Breast epithelium (tissue), 4 donors: ENCODE data around the gene NEURL1B. TPM values are rescaled to one million over a fixed set of nuclear protein-coding genes. Genes with fewer than 3 reads are reported as not detected.

Source experiments
- DNase-seq, 2 donors: peaks; one replicate each; pipeline ENCODE4 v3.0.0-alpha.2; 2019; ENCODE audit warnings: low spot score in 2 of 2
- H3K27ac ChIP-seq, 2 donors: fragments of 200-600 bp; sonication (generic) in 1 of 2; one replicate each; pipeline ENCODE4 v1.5.1; 2016 to 2019; ENCODE audit warnings: mild to moderate bottlenecking in 1 of 2
- H3K27me3 ChIP-seq, 2 donors: fragments of 200-600 bp; sonication (generic) in 1 of 2; one replicate each; pipeline versions ENCODE4 v1.5.1 to v1.6.0; 2017 to 2019; ENCODE audit warnings: control low read depth in 1 of 2, mild to moderate bottlenecking in 1 of 2
- H3K36me3 ChIP-seq: fragments of 200-600 bp; one replicate; pipeline ENCODE4 v1.5.1; 2019
- H3K4me1 ChIP-seq, 2 donors: fragments of 200-600 bp; sonication (generic); one replicate each; pipeline ENCODE4 v1.5.1; 2016 to 2019; ENCODE audit warnings: control low read depth in 1 of 2
- H3K4me3 ChIP-seq, 3 donors: fragments of 200-600 bp; sonication (generic); 1 replicate in 2 of 3; 2 replicates in 1 of 3; pipeline ENCODE4 v1.5.1; 2016 to 2019; ENCODE audit warnings: mild to moderate bottlenecking in 3 of 3, moderate library complexity in 2 of 3
- H3K9me3 ChIP-seq, 2 donors: fragments of 200-600 bp; sonication (generic) in 1 of 2; one replicate each; pipeline ENCODE4 v1.5.1; 2016 to 2019; ENCODE audit warnings: control low read depth in 1 of 2
- POLR2A ChIP-seq: fragments of 450-650 bp; IDR thresholded peaks from one replicate; pipeline ENCODE4 v1.6.1; 2016; ENCODE audit warnings: antibody characterized with exemption, mild to moderate bottlenecking, moderate library complexity
- POLR2AphosphoS5 ChIP-seq, 3 donors: sonication (generic); formaldehyde crosslinking; IDR thresholded peaks; one replicate each; pipeline ENCODE4 v1.6.1; 2017; ENCODE audit warnings: antibody characterized with exemption in 3 of 3
- intact Hi-C: fragments of 100-400 bp; cut with DNase I; formaldehyde crosslinking; loops from one replicate; pipeline ENCODE4 v1.15.1; 2023; ENCODE audit warnings: low total_unique reads
- total RNA-seq, 3 donors: library from RNA; depleted of rRNA; stranded (reverse); fragments of >200 nt; gene quantifications; one replicate each; pipeline ENCODE4 v1.1.0, GENCODE V29; 2016
- TF ChIP-seq, protein P1 (sequence below), 3 donors: fragments of 450-650 bp; IDR thresholded peaks; one replicate each; pipeline ENCODE4 v1.5.1; 2016 to 2017; ENCODE audit warnings: antibody characterized with exemption in 3 of 3, mild to moderate bottlenecking in 3 of 3, moderate library complexity in 3 of 3

NEURL1B gene
- total RNA-seq, 3 donors from 2014 or later = 6.3 to 17.0 (median 9.9) TPM

DNA sequence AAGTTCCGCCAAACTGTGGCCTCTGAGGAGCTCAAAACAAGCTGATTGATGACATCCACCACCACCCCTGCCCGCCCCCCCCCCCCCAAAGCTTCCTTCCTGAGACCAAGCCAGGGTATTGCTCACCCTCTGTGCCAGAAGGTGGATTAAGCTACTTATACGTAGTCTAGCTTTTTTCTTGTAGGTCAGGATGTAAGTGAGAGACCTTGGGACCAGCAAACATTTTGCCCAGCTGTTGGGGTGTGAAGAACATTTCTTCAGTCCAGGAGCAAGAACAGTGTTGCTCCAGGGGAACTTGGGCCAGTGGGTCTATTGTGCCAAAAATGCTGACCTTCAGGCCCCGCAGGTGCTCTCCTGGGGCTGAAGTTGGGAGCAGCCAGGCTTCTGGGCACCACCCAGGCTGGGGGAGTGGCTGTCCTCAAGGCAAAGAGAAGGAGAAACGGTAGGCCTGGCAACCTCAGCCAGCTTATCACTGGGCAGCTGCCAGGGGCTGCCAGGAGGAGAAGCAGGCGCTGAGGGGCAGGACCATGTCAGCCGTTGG is 18.0 kb downstream of the NEURL1B start:
- Histone ChIP-seq H3K36me3 (no peaks in the 10 kb centered on the region), H3K27me3 (no peaks in the 10 kb centered on the region), H3K4me3 (no peak overlapping the region), H3K27ac (peak overlapping the region; percentile 65 to 85), H3K9me3 (peaks cover 14 to 17% of the 10 kb centered on the region in 2 donors), H3K4me1 (no peaks in the 10 kb centered on the region)
- no peak for TF ChIP-seq POLR2A
- intact Hi-C loops = no loop called here
- no peak for DNase-seq

DNA sequence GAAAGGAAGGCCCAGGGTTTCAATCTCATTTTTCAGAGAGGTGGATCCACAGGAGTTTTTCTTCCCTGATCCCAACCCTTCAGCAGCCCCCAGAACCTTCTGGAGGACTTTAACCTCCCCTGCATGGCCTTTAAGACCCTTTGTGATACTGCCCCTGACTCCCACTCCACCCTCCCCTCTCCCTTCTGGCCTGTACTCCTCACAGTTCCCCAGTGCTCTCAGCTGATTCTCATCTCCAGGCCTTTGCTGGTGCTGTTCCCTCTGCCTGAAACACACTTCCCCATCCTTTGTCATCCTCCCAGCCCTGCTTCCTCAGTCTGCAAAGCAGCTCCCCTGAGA is 18.5 kb downstream of the NEURL1B start:
- Histone ChIP-seq H3K27ac (peak overlapping the region; percentile 65 to 85), H3K4me3 (no peak overlapping the region), H3K27me3 (no peaks in the 10 kb centered on the region), H3K9me3 (peaks cover 14 to 17% of the 10 kb centered on the region in 2 donors), H3K4me1 (no peaks in the 10 kb centered on the region), H3K36me3 (no peaks in the 10 kb centered on the region)
- TF ChIP-seq, protein P1, sequence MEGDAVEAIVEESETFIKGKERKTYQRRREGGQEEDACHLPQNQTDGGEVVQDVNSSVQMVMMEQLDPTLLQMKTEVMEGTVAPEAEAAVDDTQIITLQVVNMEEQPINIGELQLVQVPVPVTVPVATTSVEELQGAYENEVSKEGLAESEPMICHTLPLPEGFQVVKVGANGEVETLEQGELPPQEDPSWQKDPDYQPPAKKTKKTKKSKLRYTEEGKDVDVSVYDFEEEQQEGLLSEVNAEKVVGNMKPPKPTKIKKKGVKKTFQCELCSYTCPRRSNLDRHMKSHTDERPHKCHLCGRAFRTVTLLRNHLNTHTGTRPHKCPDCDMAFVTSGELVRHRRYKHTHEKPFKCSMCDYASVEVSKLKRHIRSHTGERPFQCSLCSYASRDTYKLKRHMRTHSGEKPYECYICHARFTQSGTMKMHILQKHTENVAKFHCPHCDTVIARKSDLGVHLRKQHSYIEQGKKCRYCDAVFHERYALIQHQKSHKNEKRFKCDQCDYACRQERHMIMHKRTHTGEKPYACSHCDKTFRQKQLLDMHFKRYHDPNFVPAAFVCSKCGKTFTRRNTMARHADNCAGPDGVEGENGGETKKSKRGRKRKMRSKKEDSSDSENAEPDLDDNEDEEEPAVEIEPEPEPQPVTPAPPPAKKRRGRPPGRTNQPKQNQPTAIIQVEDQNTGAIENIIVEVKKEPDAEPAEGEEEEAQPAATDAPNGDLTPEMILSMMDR (IDR thresholded peaks at IDR 0.05) = no peak
- TF ChIP-seq POLR2AphosphoS5 (IDR thresholded peaks at IDR 0.05) (no peak), POLR2A (no peak)
- DNase-seq = no peak
- intact Hi-C loops = no loop called here

DNA sequence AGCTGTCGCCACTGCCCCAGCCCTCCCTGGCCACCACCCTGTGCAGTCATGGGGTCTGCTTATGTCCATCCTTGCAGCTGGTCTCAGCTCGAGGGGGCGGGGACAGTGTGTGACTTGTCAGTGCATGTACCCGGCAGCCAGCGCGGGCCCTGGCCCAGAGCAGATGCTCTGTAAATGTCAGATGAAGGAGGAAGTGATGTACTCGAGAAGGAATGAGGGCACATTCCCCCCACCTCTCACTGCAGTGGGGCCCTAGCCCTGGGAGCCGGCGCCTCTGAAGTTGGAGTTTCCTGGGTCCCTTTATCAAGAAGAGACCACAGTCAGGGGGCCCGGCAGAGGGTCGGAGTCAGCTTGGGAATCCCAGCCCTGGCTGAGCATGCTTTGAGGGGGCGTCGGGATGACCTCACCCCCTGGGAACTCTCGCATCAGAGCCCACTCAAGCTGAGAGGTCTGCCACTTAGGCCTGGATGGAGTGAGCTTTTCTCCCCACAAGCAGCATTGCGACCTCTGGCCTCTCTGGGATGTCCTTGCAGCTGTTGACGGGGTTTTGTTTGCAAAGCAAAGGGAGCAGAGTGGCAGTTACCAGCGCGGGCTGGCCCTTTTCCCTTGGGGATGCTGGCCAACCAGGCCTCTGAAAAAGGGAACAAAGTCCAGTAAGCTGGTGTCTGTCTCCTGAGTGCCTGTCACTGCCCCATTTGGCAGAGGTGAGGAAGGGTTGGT is 19.0 kb downstream of the NEURL1B start:
- peaks cover 9 to 17% of the 10 kb centered on the region in 2 donors for H3K9me3 ChIP-seq
- H3K27ac ChIP-seq = peak overlapping the region; percentile 65 to 85
- TF ChIP-seq, protein P1 (IDR thresholded peaks at IDR 0.05) = no peak
- TF ChIP-seq POLR2A (no peak), POLR2AphosphoS5 (IDR thresholded peaks at IDR 0.05) (no peak)
- no peak overlapping the region for H3K4me3 ChIP-seq
- no peaks in the 10 kb centered on the region for H3K4me1 ChIP-seq
- peak in 1 of 2 donors; percentile 79 for DNase-seq
- no peaks in the 10 kb centered on the region for H3K27me3 ChIP-seq
- intact Hi-C loops = no loop called here
- no peaks in the 10 kb centered on the region for H3K36me3 ChIP-seq

DNA sequence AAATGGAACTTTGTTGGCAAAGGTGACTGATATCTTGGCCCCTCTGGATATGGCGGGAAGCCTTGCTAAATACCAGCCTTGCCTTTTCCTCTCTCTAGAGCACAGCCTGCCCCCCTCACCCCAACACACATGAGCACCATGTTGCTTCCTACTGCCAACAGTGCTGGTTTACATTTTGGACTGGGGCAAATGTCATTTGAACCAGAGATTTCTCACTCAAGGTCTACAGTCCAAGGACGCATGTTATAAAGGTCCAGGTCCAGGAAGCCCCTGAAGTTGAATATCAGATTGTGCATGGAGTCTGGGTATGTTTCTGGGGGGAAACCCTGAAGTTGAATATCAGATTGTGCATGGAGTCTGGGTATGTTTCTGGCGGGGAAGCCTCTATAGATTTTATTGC is 19.9 kb downstream of the NEURL1B start:
- intact Hi-C loops = no loop called here
- Histone ChIP-seq H3K27me3 (no peaks in the 10 kb centered on the region), H3K36me3 (no peaks in the 10 kb centered on the region), H3K27ac (peak overlapping the region; percentile 65 to 85), H3K9me3 (peaks cover 0 to 9% of the 10 kb centered on the region in 2 donors), H3K4me1 (no peaks in the 10 kb centered on the region), H3K4me3 (no peak overlapping the region)
- TF ChIP-seq POLR2A (no peak), POLR2AphosphoS5 (IDR thresholded peaks at IDR 0.05) (no peak)
- TF ChIP-seq, protein P1 (IDR thresholded peaks at IDR 0.05) = no peak
- DNase-seq = no peak

DNA sequence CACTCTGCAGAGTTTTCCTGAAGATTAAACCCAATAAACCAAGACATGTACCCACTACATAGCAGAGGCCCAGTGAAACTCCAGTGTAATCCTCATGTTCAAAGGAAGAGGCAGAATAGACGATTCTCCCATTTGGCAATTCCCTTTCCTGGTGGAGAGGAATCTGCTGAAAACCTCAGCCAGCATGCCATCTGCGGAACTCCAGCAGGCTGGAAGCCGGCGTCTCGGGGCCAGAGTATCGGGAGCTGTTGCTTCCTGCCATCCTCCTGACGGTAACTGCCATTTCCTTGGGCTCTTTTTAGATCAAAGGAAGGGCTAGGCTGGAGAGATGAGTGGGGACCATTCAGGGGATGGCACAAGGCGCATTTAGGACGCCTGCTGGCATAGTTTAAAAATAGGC is 20.5 kb downstream of the NEURL1B start:
- H3K27ac ChIP-seq = peak overlapping the region in 1 of 2 donors; percentile 85
- intact Hi-C loops = no loop called here
- no peak for TF ChIP-seq POLR2A
- TF ChIP-seq, protein P1 (IDR thresholded peaks at IDR 0.05) = no peak
- TF ChIP-seq POLR2AphosphoS5 (IDR thresholded peaks at IDR 0.05) = no peak
- H3K36me3 ChIP-seq = no peaks in the 10 kb centered on the region
- no peak overlapping the region for H3K4me3 ChIP-seq
- no peaks in the 10 kb centered on the region for H3K4me1 ChIP-seq
- H3K27me3 ChIP-seq = no peaks in the 10 kb centered on the region
- no peak for DNase-seq
- peaks cover 0 to 4% of the 10 kb centered on the region in 2 donors for H3K9me3 ChIP-seq
